Calu3 (cell line): ENCODE results near the gene EHD2. TPM values are rescaled to one million over a fixed set of nuclear protein-coding genes. Genes with fewer than 3 reads are reported as not detected.
"Not testable (repeated sequence)": the region's sequence is repeated elsewhere in the genome, so short reads cannot be mapped to it uniquely, and the experiment has no call there.

Experiments
- BruUV-seq: library from RNA; stranded (reverse); fragments of 400-500 nt; replicated peaks from 2 replicates; lab custom pipeline; 2021; lab: Mats Ljungman, UMichigan
- CTCF ChIA-PET: fragments of 300-600 bp; sonication (Branson Sonifier 250); formaldehyde crosslinking; loops from one replicate; lab custom pipeline; 2022; ENCODE audit warnings: antibody characterized with exemption; lab: Charles Lee
- DNase-seq: peaks from one replicate; pipeline ENCODE4 v3.0.0; 2022
- H3K27ac Mint-ChIP-seq: one replicate; pipeline ENCODE4 v1.8.0; 2022; ENCODE audit warnings: mixed read lengths; ENCODE audit not compliant: unreplicated experiment
- H3K27me3 Mint-ChIP-seq: one replicate; pipeline ENCODE4 v1.8.0; 2022; ENCODE audit warnings: mixed read lengths; ENCODE audit not compliant: unreplicated experiment
- H3K36me3 Mint-ChIP-seq: one replicate; pipeline ENCODE4 v1.8.0; 2022; ENCODE audit warnings: mild to moderate bottlenecking, moderate library complexity, mixed read lengths; ENCODE audit not compliant: insufficient read depth, unreplicated experiment
- H3K4me1 Mint-ChIP-seq: one replicate; pipeline ENCODE4 v1.8.0; 2022; ENCODE audit warnings: mild to moderate bottlenecking, low read depth, mixed read lengths; ENCODE audit not compliant: unreplicated experiment
- H3K4me3 Mint-ChIP-seq: one replicate; pipeline ENCODE4 v1.8.0; 2022; ENCODE audit warnings: mild to moderate bottlenecking, low read depth, moderate library complexity, mixed read lengths; ENCODE audit not compliant: unreplicated experiment
- H3K9me3 Mint-ChIP-seq: one replicate; pipeline ENCODE4 v1.8.0; 2022; ENCODE audit warnings: low read depth, mixed read lengths; ENCODE audit not compliant: unreplicated experiment
- intact Hi-C: fragments of 100-400 bp; cut with micrococcal nuclease; formaldehyde crosslinking; loops from one replicate; pipeline ENCODE4 v1.10.0; 2022; ENCODE audit not compliant: unreplicated experiment
- total RNA-seq: library from RNA; stranded (reverse); gene quantifications from 2 replicates; pipeline ENCODE4 v1.2.3, GENCODE V29; 2022
- TF ChIP-seq, protein P1 (sequence below): fragments of 200-600 bp; IDR thresholded peaks from one replicate; pipeline ENCODE4 v1.8.0; 2022; ENCODE audit warnings: antibody characterized with exemption; ENCODE audit not compliant: unreplicated experiment

EHD2 gene
- total RNA-seq, 1 experiment from 2014 or later: 52.3 TPM

DNA sequence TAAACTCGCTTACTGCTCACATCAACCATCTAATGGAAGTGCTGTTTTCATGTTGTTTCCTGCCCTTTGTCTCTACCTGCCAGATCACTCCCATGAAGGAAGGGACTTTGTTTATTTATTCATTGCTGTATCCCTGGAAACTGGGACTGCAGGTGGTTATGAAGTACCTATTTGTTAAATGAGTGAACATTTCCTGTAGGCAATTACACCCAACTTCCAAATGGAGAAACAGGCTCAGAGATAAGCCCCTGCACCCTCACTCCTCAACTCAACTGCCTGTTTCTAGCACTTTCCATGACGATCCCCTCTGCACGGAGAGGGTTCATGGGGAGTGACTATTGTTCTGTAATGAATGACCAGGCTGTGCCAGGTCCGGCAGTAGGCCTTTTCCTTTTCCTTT, 63.3 kb downstream of the EHD2 start:
- BruUV-seq: no TSS peak
- Mint-ChIP-seq H3K4me1 (peaks cover 44% of the 10 kb centered on the region), H3K27ac (peak overlapping the region; percentile 99), H3K4me3 (peak overlapping the region; percentile 99), H3K27me3 (no peaks in the 10 kb centered on the region), H3K9me3 (no peaks in the 10 kb centered on the region), H3K36me3 (peaks cover 48% of the 10 kb centered on the region)
- peak; percentile 39 for DNase-seq
- intact Hi-C loops: no loop called here
- TF ChIP-seq, protein P1, sequence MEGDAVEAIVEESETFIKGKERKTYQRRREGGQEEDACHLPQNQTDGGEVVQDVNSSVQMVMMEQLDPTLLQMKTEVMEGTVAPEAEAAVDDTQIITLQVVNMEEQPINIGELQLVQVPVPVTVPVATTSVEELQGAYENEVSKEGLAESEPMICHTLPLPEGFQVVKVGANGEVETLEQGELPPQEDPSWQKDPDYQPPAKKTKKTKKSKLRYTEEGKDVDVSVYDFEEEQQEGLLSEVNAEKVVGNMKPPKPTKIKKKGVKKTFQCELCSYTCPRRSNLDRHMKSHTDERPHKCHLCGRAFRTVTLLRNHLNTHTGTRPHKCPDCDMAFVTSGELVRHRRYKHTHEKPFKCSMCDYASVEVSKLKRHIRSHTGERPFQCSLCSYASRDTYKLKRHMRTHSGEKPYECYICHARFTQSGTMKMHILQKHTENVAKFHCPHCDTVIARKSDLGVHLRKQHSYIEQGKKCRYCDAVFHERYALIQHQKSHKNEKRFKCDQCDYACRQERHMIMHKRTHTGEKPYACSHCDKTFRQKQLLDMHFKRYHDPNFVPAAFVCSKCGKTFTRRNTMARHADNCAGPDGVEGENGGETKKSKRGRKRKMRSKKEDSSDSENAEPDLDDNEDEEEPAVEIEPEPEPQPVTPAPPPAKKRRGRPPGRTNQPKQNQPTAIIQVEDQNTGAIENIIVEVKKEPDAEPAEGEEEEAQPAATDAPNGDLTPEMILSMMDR: no peak
- CTCF ChIA-PET: interaction anchor here (0.5 to 0.7 kb wide), 4 partner anchors 11 to 349 kb away, joined by 3 to 11 read pairs (median 6); no protein-coding TSS in a partner anchor

DNA sequence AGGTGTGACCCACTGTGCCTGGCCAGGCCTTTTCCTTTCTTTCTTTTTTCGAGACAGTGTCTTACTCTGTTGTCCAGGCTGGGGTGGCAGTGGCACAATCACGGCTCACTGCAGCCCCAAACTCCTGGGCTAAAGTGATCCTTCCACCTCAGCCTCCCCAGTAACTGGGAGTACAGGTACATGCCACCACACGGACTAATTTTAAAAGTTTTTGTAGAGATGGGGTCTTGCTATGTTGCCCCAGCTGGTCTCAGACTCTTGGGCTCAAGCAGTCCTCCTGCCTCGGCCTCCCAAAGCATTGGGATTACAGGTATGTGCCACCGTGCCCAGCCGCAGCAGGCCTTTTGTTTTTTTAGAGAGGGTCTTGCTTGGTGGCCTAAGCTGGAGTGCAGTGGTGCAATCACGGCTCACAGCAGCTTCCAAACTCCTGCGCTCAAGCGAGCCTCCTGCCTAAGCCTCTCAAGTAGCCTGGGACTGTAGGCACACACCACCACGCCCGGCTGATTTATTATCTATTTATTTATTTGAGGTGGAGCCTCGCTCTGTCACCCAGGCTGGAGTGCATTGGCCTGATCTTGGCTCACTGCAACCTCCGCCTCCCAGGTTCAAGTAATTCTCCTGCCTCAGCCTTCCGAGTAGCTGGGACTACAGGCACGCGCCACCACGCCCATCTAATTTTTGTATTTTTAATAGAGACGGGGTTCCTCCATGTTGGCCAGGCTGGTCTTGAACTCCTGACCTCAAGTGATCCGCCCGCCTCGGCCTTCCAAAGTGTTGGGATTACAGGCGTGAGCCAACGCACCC, 64.2 kb downstream of the EHD2 start:
- BruUV-seq: TSS peak; percentile 89
- intact Hi-C loops, H3K27me3 Mint-ChIP-seq, DNase-seq, H3K9me3 Mint-ChIP-seq: not testable (repeated sequence)
- peak overlapping the region; percentile 99 for H3K27ac Mint-ChIP-seq
- CTCF ChIA-PET: interaction anchor here (0.9 kb wide), 1 partner anchor 64 kb away, joined by 3 read pairs; the partner anchor contains the start of gene EHD2
- peaks cover 57% of the 10 kb centered on the region for H3K36me3 Mint-ChIP-seq
- H3K4me3 Mint-ChIP-seq: peak overlapping the region; percentile 99
- peaks cover 47% of the 10 kb centered on the region for H3K4me1 Mint-ChIP-seq

DNA sequence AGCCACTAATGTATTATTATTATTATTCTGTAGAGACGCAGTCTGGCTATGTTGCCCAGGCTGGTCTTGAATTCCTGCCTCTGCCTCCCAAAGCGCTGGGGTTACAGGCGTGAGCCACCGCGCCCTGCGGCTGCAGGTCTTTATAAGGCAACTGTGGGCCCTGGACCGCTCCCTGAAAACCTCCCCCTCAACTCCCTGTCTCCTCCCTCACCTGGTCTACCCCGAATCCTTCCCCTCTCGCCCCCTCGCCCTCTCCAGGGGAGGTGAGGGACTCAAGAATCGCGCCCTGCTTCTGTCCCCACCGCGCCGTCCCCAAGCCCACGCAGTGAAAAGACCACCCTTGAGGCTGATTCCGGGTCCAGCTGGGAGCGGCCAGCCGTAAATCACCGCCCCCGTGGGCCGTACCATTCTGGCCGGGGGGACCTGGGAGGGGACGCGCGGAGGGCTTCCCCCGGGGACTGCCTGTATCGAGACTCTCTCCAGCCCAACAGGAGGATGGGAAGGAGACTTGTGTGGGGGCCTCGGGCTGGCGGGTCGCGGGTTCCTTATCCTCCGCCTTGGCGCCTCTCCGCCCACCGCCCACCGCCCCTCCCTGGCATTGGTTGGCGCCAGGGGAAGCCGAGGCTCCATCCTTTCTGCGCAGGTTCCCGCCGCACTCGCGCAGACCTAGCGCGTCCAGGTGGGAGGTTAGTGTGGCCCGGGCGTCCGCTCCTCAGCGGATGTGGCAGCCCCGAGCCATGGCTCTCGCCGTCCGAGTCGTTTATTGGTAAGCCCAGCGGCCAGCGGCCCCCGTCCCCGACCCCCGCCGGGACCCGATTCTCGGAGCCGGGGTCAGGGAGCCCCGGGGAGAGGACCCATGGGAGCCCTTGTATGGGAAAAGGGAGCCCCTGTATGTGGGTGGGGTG, 65.1 kb downstream of the EHD2 start, which contains the start of gene SELENOW:
SELENOW (plus strand) TSS at position 655 of the 905 bp plus-strand sequence; CDS start at position 738, 83 bp downstream.
- peak within 1 kb of the TSS; percentile 99 for H3K27ac Mint-ChIP-seq
- BruUV-seq: no TSS peak
- TF ChIP-seq, protein P1: no peak
- peaks cover 66% of the 10 kb centered on the region for H3K36me3 Mint-ChIP-seq
- H3K27me3 Mint-ChIP-seq: no peaks in the 10 kb centered on the region
- CTCF ChIA-PET: interaction anchor here (0.9 to 1.1 kb wide), 2 partner anchors 12 to 65 kb away, joined by 3 read pairs; partner anchors contain the start of gene EHD2
- intact Hi-C loops: no loop called here
- peaks cover 47% of the 10 kb centered on the region for H3K4me1 Mint-ChIP-seq
- DNase-seq: peak; percentile 90
- H3K4me3 Mint-ChIP-seq: peak within 1 kb of the TSS; percentile 99
- H3K9me3 Mint-ChIP-seq: no peaks in the 10 kb centered on the region

DNA sequence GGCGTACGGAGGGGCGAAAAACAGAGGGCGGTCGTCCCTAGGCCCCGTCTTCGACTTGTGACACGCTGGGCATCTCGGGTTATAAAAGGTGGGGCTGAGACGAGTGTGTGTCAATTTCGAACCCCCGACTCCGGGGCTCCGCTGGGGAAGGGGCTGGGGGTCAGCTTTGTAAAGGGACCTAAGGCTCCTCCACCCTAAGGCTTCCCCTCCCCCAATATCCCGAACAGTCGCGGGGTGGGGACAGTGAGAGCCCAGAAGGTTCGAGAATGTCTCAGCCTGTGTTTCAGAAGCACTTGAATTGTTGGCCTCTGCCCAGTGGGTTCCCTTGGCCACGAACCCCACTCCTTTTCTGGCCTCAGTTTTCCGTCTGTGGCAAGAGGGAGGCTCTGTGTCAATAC, 65.7 kb downstream of the EHD2 start:
- TF ChIP-seq, protein P1: no peak
- peaks cover 71% of the 10 kb centered on the region for H3K36me3 Mint-ChIP-seq
- H3K27me3 Mint-ChIP-seq: no peaks in the 10 kb centered on the region
- BruUV-seq: TSS peak; percentile 67
- peak overlapping the region; percentile 99 for H3K4me3 Mint-ChIP-seq
- peak; percentile 39 for DNase-seq
- H3K9me3 Mint-ChIP-seq: no peaks in the 10 kb centered on the region
- CTCF ChIA-PET: interaction anchor here (1.1 kb wide), 1 partner anchor 11 kb away, joined by 3 read pairs; no protein-coding TSS in a partner anchor
- peaks cover 47% of the 10 kb centered on the region for H3K4me1 Mint-ChIP-seq
- H3K27ac Mint-ChIP-seq: peak overlapping the region; percentile 99
- intact Hi-C loops: no loop called here
